A549 treated with DMSO at 1 μM for 4 hours (cell line): ENCODE results near the gene MCTP1. TPM values are rescaled to one million over a fixed set of nuclear protein-coding genes. Genes with fewer than 3 reads are reported as not detected.

ENCODE experiments used
- total RNA-seq: library from RNA; stranded (reverse); fragments of 200-300 nt; extraction: Qiagen RNA extraction; gene quantifications from 5 replicates; pipeline ENCODE4 v1.2.3, GENCODE V29; 2022; ENCODE audit warnings: low read depth

MCTP1 gene
- 8.9 to 11.3 TPM (median 10.1 TPM) in 5 replicates for total RNA-seq

DNA sequence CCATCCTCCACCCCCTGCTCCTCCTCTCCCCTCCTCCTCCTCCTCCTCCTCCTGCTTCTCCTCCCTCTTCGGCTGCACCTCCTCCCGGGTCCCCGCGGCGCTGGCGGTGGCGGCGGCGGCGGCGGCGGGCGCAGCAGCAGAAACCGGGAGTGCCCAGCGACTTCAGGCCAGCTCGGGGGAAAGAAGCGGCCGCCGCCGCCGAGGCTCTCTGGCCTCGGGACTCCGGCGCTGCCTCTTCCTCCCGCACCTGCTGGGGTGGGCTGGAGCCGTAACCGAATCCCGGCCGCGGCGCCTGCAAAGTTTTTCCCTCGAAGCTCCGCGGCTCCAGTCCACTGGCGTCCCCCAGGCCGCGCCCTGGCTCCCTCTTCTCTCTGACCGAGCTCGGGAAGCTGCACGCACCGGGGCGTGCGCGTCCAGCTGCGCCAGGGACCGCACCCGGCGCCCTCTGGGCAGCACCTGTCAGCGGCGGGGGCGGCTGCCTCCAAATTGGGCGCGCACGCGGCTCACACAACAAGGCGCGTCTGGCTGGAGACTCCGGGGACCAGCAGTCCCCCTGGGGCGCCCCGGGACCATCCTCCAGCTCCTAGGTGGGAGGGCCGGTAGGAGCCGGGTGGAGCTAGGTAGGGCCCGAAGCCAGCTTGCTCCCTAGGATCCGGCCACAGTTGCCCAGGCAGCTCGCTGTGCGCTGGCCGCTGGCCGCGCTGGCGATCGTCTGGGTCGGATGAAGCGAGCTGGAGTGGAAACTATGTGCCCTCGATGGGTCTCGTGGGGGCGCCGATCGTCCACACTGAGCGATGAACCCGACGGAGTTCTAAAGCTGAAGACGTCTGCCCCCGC lies at the start of gene MCTP1:
Gene MCTP1 (minus strand): TSS at position 523 of the 837 bp plus-strand sequence.

Other genes with a start within 250 kb of the MCTP1 start
- gene FAM81B, start 106.3 kb upstream of the MCTP1 start, total RNA-seq: not detected in 5 replicates